ENCODE results near the gene GRK1.
"Not testable (repeated sequence)": the region's sequence is repeated elsewhere in the genome, so short reads cannot be mapped to it uniquely, and the experiment has no call there.

DNA sequence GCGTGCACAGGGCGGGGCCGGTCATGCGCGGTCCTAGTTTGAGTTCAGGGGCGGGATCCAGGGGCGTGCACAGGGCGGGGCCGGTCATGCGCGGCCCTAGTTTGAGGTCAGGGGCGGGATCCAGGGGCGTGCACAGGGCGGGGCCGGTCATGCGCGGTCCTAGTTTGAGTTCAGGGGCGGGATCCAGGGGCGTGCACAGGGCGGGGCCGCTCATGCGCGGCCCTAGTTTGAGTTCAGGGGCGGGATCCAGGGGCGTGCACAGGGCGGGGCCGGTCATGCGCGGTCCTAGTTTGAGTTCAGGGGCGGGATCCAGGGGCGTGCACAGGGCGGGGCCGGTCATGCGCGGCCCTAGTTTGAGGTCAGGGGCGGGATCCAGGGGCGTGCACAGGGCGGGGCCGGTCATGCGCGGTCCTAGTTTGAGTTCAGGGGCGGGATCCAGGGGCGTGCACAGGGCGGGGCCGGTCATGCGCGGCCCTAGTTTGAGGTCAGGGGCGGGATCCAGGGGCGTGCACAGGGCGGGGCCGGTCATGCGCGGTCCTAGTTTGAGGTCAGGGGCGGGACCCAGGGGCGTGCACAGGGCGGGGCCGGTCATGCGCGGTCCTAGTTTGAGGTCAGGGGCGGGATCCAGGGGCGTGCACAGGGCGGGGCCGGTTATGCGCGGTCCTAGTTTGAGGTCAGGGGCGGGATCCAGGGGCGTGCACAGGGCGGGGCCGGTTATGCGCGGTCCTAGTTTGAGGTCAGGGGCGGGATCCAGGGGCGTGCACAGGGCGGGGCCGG is 58.5 kb downstream of the GRK1 start:
- TF ChIP-seq, protein P1, sequence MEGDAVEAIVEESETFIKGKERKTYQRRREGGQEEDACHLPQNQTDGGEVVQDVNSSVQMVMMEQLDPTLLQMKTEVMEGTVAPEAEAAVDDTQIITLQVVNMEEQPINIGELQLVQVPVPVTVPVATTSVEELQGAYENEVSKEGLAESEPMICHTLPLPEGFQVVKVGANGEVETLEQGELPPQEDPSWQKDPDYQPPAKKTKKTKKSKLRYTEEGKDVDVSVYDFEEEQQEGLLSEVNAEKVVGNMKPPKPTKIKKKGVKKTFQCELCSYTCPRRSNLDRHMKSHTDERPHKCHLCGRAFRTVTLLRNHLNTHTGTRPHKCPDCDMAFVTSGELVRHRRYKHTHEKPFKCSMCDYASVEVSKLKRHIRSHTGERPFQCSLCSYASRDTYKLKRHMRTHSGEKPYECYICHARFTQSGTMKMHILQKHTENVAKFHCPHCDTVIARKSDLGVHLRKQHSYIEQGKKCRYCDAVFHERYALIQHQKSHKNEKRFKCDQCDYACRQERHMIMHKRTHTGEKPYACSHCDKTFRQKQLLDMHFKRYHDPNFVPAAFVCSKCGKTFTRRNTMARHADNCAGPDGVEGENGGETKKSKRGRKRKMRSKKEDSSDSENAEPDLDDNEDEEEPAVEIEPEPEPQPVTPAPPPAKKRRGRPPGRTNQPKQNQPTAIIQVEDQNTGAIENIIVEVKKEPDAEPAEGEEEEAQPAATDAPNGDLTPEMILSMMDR (tag by site-specific recombination; IDR thresholded peaks at IDR 0.05): not testable (repeated sequence)
- TF ChIP-seq, protein P2, sequence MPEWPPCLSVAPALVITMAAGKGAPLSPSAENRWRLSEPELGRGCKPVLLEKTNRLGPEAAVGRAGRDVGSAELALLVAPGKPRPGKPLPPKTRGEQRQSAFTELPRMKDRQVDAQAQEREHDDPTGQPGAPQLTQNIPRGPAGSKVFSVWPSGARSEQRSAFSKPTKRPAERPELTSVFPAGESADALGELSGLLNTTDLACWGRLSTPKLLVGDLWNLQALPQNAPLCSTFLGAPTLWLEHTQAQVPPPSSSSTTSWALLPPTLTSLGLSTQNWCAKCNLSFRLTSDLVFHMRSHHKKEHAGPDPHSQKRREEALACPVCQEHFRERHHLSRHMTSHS (tag by site-specific recombination; IDR thresholded peaks at IDR 0.05): not testable (repeated sequence)
- not testable (repeated sequence) for TF ChIP-seq ZNF777 (tag by site-specific recombination; IDR thresholded peaks at IDR 0.05; ENCODE audit: borderline replicate concordance); ZNF24 (tag by site-specific recombination; IDR thresholded peaks at IDR 0.05); ZNF274 (IDR thresholded peaks at IDR 0.05; ENCODE audit: low read length); ZNF274 (tag by site-specific recombination; IDR thresholded peaks at IDR 0.05; ENCODE audit: borderline replicate concordance); GFI1B (tag by site-specific recombination; IDR thresholded peaks at IDR 0.05); ZNF202 (tag by site-specific recombination; IDR thresholded peaks at IDR 0.05; ENCODE audit: borderline replicate concordance); ZNF791 (tag by site-specific recombination; IDR thresholded peaks at IDR 0.05)
- TF ChIP-seq, protein P3, sequence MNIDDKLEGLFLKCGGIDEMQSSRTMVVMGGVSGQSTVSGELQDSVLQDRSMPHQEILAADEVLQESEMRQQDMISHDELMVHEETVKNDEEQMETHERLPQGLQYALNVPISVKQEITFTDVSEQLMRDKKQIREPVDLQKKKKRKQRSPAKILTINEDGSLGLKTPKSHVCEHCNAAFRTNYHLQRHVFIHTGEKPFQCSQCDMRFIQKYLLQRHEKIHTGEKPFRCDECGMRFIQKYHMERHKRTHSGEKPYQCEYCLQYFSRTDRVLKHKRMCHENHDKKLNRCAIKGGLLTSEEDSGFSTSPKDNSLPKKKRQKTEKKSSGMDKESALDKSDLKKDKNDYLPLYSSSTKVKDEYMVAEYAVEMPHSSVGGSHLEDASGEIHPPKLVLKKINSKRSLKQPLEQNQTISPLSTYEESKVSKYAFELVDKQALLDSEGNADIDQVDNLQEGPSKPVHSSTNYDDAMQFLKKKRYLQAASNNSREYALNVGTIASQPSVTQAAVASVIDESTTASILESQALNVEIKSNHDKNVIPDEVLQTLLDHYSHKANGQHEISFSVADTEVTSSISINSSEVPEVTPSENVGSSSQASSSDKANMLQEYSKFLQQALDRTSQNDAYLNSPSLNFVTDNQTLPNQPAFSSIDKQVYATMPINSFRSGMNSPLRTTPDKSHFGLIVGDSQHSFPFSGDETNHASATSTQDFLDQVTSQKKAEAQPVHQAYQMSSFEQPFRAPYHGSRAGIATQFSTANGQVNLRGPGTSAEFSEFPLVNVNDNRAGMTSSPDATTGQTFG (tag by site-specific recombination; IDR thresholded peaks at IDR 0.05; ENCODE audit: borderline replicate concordance): not testable (repeated sequence)
- TF ChIP-seq, protein P4, sequence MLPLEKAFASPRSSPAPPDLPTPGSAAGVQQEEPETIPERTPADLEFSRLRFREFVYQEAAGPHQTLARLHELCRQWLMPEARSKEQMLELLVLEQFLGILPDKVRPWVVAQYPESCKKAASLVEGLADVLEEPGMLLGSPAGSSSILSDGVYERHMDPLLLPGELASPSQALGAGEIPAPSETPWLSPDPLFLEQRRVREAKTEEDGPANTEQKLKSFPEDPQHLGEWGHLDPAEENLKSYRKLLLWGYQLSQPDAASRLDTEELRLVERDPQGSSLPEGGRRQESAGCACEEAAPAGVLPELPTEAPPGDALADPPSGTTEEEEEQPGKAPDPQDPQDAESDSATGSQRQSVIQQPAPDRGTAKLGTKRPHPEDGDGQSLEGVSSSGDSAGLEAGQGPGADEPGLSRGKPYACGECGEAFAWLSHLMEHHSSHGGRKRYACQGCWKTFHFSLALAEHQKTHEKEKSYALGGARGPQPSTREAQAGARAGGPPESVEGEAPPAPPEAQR (tag by site-specific recombination; IDR thresholded peaks at IDR 0.05): not testable (repeated sequence)

Data from HEK293 (cell line).